Skeletal muscle satellite cell (primary cell): ENCODE results near the gene DOCK4.

ENCODE experiments used
- H3K27me3 ChIP-seq: 2 replicates; pipeline ENCODE4 v1.7.0; 2013; ENCODE audit warnings: low read length; ENCODE audit not compliant: control insufficient read depth, insufficient read depth
- H3K36me3 ChIP-seq: 2 replicates; pipeline ENCODE4 v1.7.0; 2013; ENCODE audit warnings: mild to moderate bottlenecking, control low read depth, low read length; ENCODE audit not compliant: insufficient read depth
- H3K4me1 ChIP-seq: 2 replicates; pipeline ENCODE4 v1.7.0; 2013; ENCODE audit warnings: low read length; ENCODE audit not compliant: control insufficient read depth, insufficient read depth
- H3K4me2 ChIP-seq: 2 replicates; pipeline ENCODE4 v1.7.0; 2013; ENCODE audit warnings: mild to moderate bottlenecking, low read length
- H3K4me3 ChIP-seq: 2 replicates; pipeline ENCODE4 v1.7.0; 2013; ENCODE audit warnings: low read length
- H3K9ac ChIP-seq: 2 replicates; pipeline ENCODE4 v1.7.0; 2013; ENCODE audit warnings: mild to moderate bottlenecking, low read depth, low read length, moderate library complexity
- H3K9me3 ChIP-seq: replicated peaks from 2 replicates; pipeline ENCODE4 v1.7.0; 2013; ENCODE audit warnings: mild to moderate bottlenecking, control low read depth, low read length

The DOCK4 gene

GRCh38 chr7:111813306-111813705 is 392.9 kb downstream of the DOCK4 start:
- Histone ChIP-seq H3K4me2 (no peak overlapping the region), H3K36me3 (peaks cover 6% of the 10 kb centered on the region), H3K27me3 (no peaks in the 10 kb centered on the region), H3K4me3 (no peak overlapping the region), H3K4me1 (no peaks in the 10 kb centered on the region), H3K9me3 (no peaks in the 10 kb centered on the region), H3K9ac (no peak overlapping the region)

GRCh38 chr7:111806232-111806631 is 400.0 kb downstream of the DOCK4 start:
- no peak overlapping the region for H3K4me2 ChIP-seq
- H3K4me1 ChIP-seq = peaks cover 10% of the 10 kb centered on the region
- H3K9me3 ChIP-seq = no peaks in the 10 kb centered on the region
- H3K4me3 ChIP-seq = no peak overlapping the region
- H3K9ac ChIP-seq = no peak overlapping the region
- peaks cover 6% of the 10 kb centered on the region for H3K36me3 ChIP-seq
- H3K27me3 ChIP-seq = no peaks in the 10 kb centered on the region

GRCh38 chr7:111803015-111803758 is 403.0 kb downstream of the DOCK4 start:
- H3K9me3 ChIP-seq = peaks cover 1% of the 10 kb centered on the region
- H3K4me1 ChIP-seq = peaks cover 10% of the 10 kb centered on the region
- H3K4me3 ChIP-seq = no peak overlapping the region
- H3K27me3 ChIP-seq = no peaks in the 10 kb centered on the region
- no peaks in the 10 kb centered on the region for H3K36me3 ChIP-seq
- H3K4me2 ChIP-seq = no peak overlapping the region
- no peak overlapping the region for H3K9ac ChIP-seq

GRCh38 chr7:111802194-111802772 is 403.9 kb downstream of the DOCK4 start:
- H3K9me3 ChIP-seq = peaks cover 9% of the 10 kb centered on the region
- no peaks in the 10 kb centered on the region for H3K36me3 ChIP-seq
- no peak overlapping the region for H3K4me2 ChIP-seq
- H3K4me1 ChIP-seq = peaks cover 10% of the 10 kb centered on the region
- H3K4me3 ChIP-seq = no peak overlapping the region
- no peak overlapping the region for H3K9ac ChIP-seq
- no peaks in the 10 kb centered on the region for H3K27me3 ChIP-seq

- Histone ChIP-seq H3K27me3 (no peaks in the 10 kb centered on the region), H3K36me3 (no peaks in the 10 kb centered on the region), H3K9ac (no peak overlapping the region), H3K4me3 (no peak overlapping the region), H3K9me3 (peaks cover 17% of the 10 kb centered on the region), H3K4me2 (no peak overlapping the region), H3K4me1 (peaks cover 10% of the 10 kb centered on the region)
Observed at GRCh38 chr7:111801277-111801676, 404.9 kb downstream of the DOCK4 start.

GRCh38 chr7:111796671-111797070 is 409.5 kb downstream of the DOCK4 start:
- H3K36me3 ChIP-seq = no peaks in the 10 kb centered on the region
- peaks cover 24% of the 10 kb centered on the region for H3K9me3 ChIP-seq
- no peak overlapping the region for H3K4me3 ChIP-seq
- H3K27me3 ChIP-seq = no peaks in the 10 kb centered on the region
- H3K4me2 ChIP-seq = no peak overlapping the region
- no peaks in the 10 kb centered on the region for H3K4me1 ChIP-seq
- H3K9ac ChIP-seq = no peak overlapping the region

- Histone ChIP-seq H3K27me3 (no peaks in the 10 kb centered on the region), H3K4me3 (no peak overlapping the region), H3K36me3 (no peaks in the 10 kb centered on the region), H3K4me1 (no peaks in the 10 kb centered on the region), H3K9me3 (no peaks in the 10 kb centered on the region), H3K4me2 (no peak overlapping the region), H3K9ac (no peak overlapping the region)
Observed at GRCh38 chr7:111789870-111790269, 416.3 kb downstream of the DOCK4 start.

- Histone ChIP-seq H3K27me3 (no peaks in the 10 kb centered on the region), H3K9me3 (no peaks in the 10 kb centered on the region), H3K4me3 (no peak overlapping the region), H3K9ac (no peak overlapping the region), H3K4me1 (no peaks in the 10 kb centered on the region), H3K4me2 (no peak overlapping the region), H3K36me3 (no peaks in the 10 kb centered on the region)
Observed at GRCh38 chr7:111789048-111789320, 417.2 kb downstream of the DOCK4 start.

GRCh38 chr7:111788286-111789047 is 417.7 kb downstream of the DOCK4 start:
- H3K9ac ChIP-seq = no peak overlapping the region
- H3K9me3 ChIP-seq = no peaks in the 10 kb centered on the region
- H3K27me3 ChIP-seq = no peaks in the 10 kb centered on the region
- no peaks in the 10 kb centered on the region for H3K4me1 ChIP-seq
- H3K4me2 ChIP-seq = no peak overlapping the region
- H3K36me3 ChIP-seq = no peaks in the 10 kb centered on the region
- no peak overlapping the region for H3K4me3 ChIP-seq

GRCh38 chr7:111787741-111788140 is 418.5 kb downstream of the DOCK4 start:
- Histone ChIP-seq H3K4me2 (no peak overlapping the region), H3K9me3 (no peaks in the 10 kb centered on the region), H3K9ac (no peak overlapping the region), H3K36me3 (no peaks in the 10 kb centered on the region), H3K4me3 (no peak overlapping the region), H3K27me3 (no peaks in the 10 kb centered on the region), H3K4me1 (no peaks in the 10 kb centered on the region)

- Histone ChIP-seq H3K36me3 (no peaks in the 10 kb centered on the region), H3K27me3 (no peaks in the 10 kb centered on the region), H3K4me1 (no peaks in the 10 kb centered on the region), H3K4me2 (no peak overlapping the region), H3K9ac (no peak overlapping the region), H3K4me3 (no peak overlapping the region), H3K9me3 (no peaks in the 10 kb centered on the region)
Observed at GRCh38 chr7:111787099-111787498, 419.1 kb downstream of the DOCK4 start.

GRCh38 chr7:111785076-111785475 is 421.1 kb downstream of the DOCK4 start:
- H3K4me2 ChIP-seq = no peak overlapping the region
- no peaks in the 10 kb centered on the region for H3K9me3 ChIP-seq
- H3K9ac ChIP-seq = no peak overlapping the region
- H3K4me1 ChIP-seq = no peaks in the 10 kb centered on the region
- no peak overlapping the region for H3K4me3 ChIP-seq
- H3K36me3 ChIP-seq = no peaks in the 10 kb centered on the region
- H3K27me3 ChIP-seq = no peaks in the 10 kb centered on the region
